Measurements from ENCODE around the gene XPO1. TPM values are rescaled to one million over a fixed set of nuclear protein-coding genes. Genes with fewer than 3 reads are reported as not detected.

The XPO1 gene
- total and polyA plus RNA-seq, 2 donors (not counting 3 experiments of a cell fraction or from before 2014, with no cell fraction given), result 46.7 to 166 TPM

GRCh38 chr2:61433606-61434005 lies 104.5 kb downstream of the XPO1 start:
- Histone ChIP-seq H3K9ac (replicated peaks; ENCODE audit: extremely low read depth, insufficient read depth, low read length) (no peak overlapping the region), H3K79me2 (ENCODE audit: control insufficient read depth, insufficient read depth, low read length) (peaks cover 93% of the 10 kb centered on the region), H3K9me1 (replicated peaks; ENCODE audit: control insufficient read depth, extremely low read depth, insufficient read depth, low read length) (no peaks in the 10 kb centered on the region), H3K27me3 (ENCODE audit: control insufficient read depth in 2 of 2, insufficient read depth in 2 of 2, low read length in 2 of 2) (no peaks in the 10 kb centered on the region), H3K4me1 (ENCODE audit: control insufficient read depth, extremely low read depth, insufficient read depth, low read length) (no peaks in the 10 kb centered on the region), H3K9me3 (replicated peaks; ENCODE audit: control insufficient read depth, insufficient read depth, low read length) (no peaks in the 10 kb centered on the region), H2AFZ (ENCODE audit: low read depth, low read length) (no peak overlapping the region), H3K4me2 (ENCODE audit: insufficient read depth, low read length) (no peak overlapping the region), H3K4me3 (replicated peaks in 1 of 3; ENCODE audit: insufficient read depth in 1 of 3, low read depth in 1 of 3, low read length in 3 of 3) (no peak overlapping the region), H3K27ac (ENCODE audit: insufficient read depth, low read depth, low read length) (no peak overlapping the region), H3K36me3 (ENCODE audit: control insufficient read depth in 2 of 2, extremely low read depth in 1 of 2, insufficient read depth in 2 of 2, low read length in 2 of 2) (no peaks in the 10 kb centered on the region), H4K20me1 (replicated peaks; ENCODE audit: control insufficient read depth, extremely low read depth, insufficient read depth, low read length) (peaks cover 4% of the 10 kb centered on the region)
- DNase-seq (ENCODE audit: low read depth, low spot score) (no peak), FAIRE-seq (no peak)
- BruUV-seq (replicated peaks), result no TSS peak
- TF ChIP-seq FOS (IDR thresholded peaks at IDR 0.05; ENCODE audit: borderline replicate concordance, insufficient read depth, low read length) (no peak), GATA2 (IDR thresholded peaks at IDR 0.05; ENCODE audit: insufficient read depth, insufficient read length, low read depth, low read length) (no peak), MYC (IDR thresholded peaks at IDR 0.05; ENCODE audit: low read depth, low read length) (no peak), CTCF (IDR thresholded peaks at IDR 0.05; ENCODE audit: extremely low read depth in 1 of 2, insufficient read depth in 1 of 2, low read depth in 1 of 2, low read length in 2 of 2) (no peak), POLR2AphosphoS5 (IDR thresholded peaks at IDR 0.05; ENCODE audit: insufficient read depth, low read depth, low read length) (no peak), EZH2 (IDR thresholded peaks at IDR 0.05; ENCODE audit: borderline replicate concordance, low read depth, low read length, severe bottlenecking) (no peak), POLR2A (IDR thresholded peaks at IDR 0.05; ENCODE audit: low read depth, low read length) (no peak), JUN (IDR thresholded peaks at IDR 0.05; ENCODE audit: borderline replicate concordance, insufficient read depth, insufficient read length, low read depth) (no peak), MAX (IDR thresholded peaks at IDR 0.05; ENCODE audit: insufficient read depth, insufficient read length) (no peak)
- CTCF ChIA-PET, result no interaction called here
- intact Hi-C loops (cut with micrococcal nuclease) (no loop called here), dilution Hi-C loops (cut with MboI; ENCODE audit: extremely low pct_ligation_motif_present, low sequenced_read_pairs) (no loop called here)
- POLR2A ChIA-PET, result no interaction called here
